ENCODE results near the gene CXXC5. TPM values are rescaled to one million over a fixed set of nuclear protein-coding genes. Genes with fewer than 3 reads are reported as not detected.

CXXC5 gene
- total RNA-seq, 1 donor from 2014 or later: 151 TPM

DNA sequence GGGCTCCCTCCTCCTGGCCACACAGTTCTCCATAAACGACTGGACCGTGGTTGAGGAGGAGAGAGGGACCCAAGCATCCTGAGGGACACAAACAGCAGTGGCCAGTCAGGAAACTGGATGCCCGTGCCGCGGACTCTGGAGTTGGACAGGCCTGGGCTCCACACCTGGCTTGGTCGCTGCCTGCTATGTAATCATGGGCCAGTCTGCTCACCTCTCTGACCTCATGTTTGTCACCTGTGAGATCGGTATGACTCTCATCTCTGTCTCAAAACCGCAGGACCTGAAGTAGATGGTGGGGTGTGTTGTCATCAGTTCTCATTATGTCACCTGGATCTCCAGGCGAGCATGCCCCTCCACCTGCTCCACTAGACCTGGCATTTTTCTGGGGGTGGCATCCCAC is 14.5 kb downstream of the CXXC5 start:
- peaks cover 73% of the 10 kb centered on the region for H3K4me1 ChIP-seq (ENCODE audit: insufficient read depth, low read length)
- no peak overlapping the region for H3K4me2 ChIP-seq (ENCODE audit: low read length)
- H3K4me3 Mint-ChIP-seq (ENCODE audit: unreplicated experiment): no peak overlapping the region
- FAIRE-seq: no peak
- no peaks in the 10 kb centered on the region for H3K9me3 Mint-ChIP-seq (ENCODE audit: unreplicated experiment)
- H3K79me2 ChIP-seq (ENCODE audit: insufficient read depth, low read length): peaks cover 94% of the 10 kb centered on the region
- no peak overlapping the region for H3K4me3 ChIP-seq (ENCODE audit: insufficient read depth, low read depth, low read length)
- H3K9ac ChIP-seq (ENCODE audit: low read length): no peak overlapping the region
- TF ChIP-seq EZH2 (IDR thresholded peaks at IDR 0.05; ENCODE audit: insufficient read depth, low read length): no peak
- TF ChIP-seq CTCF (IDR thresholded peaks at IDR 0.05; ENCODE audit: insufficient read depth, low read depth, low read length): no peak
- no peaks in the 10 kb centered on the region for H3K27me3 ChIP-seq (ENCODE audit: insufficient read depth, low read length)
- peaks cover 2% of the 10 kb centered on the region for H3K36me3 Mint-ChIP-seq (ENCODE audit: low read depth, unreplicated experiment)
- no peaks in the 10 kb centered on the region for H3K36me3 ChIP-seq (ENCODE audit: insufficient read depth, low read length)
- H3K4me1 Mint-ChIP-seq (ENCODE audit: low read depth, unreplicated experiment): peaks cover 58% of the 10 kb centered on the region
- no peak overlapping the region for H3K27ac Mint-ChIP-seq (ENCODE audit: unreplicated experiment)
- H3K9me3 ChIP-seq (ENCODE audit: insufficient read depth, low read depth, low read length): no peaks in the 10 kb centered on the region
- H3K27me3 Mint-ChIP-seq (ENCODE audit: low read depth, unreplicated experiment): no peaks in the 10 kb centered on the region
- H3K27ac ChIP-seq (ENCODE audit: low read depth, low read length): no peak overlapping the region
- peaks cover 75% of the 10 kb centered on the region for H4K20me1 ChIP-seq (ENCODE audit: insufficient read depth, low read length)
- H2AFZ ChIP-seq (ENCODE audit: low read depth, low read length): no peak overlapping the region
- no peak for DNase-seq (ENCODE audit: low read depth)

GRCh38 chr5:139663207-139664085 is 15.3 kb downstream of the CXXC5 start:
- H3K27ac Mint-ChIP-seq (ENCODE audit: unreplicated experiment): peak overlapping the region; percentile 81
- peaks cover 94% of the 10 kb centered on the region for H3K79me2 ChIP-seq (ENCODE audit: insufficient read depth, low read length)
- no peaks in the 10 kb centered on the region for H3K36me3 ChIP-seq (ENCODE audit: insufficient read depth, low read length)
- H3K4me3 ChIP-seq (ENCODE audit: insufficient read depth, low read depth, low read length): no peak overlapping the region
- no peaks in the 10 kb centered on the region for H3K27me3 Mint-ChIP-seq (ENCODE audit: low read depth, unreplicated experiment)
- H3K27ac ChIP-seq (ENCODE audit: low read depth, low read length): no peak overlapping the region
- H3K9ac ChIP-seq (ENCODE audit: low read length): no peak overlapping the region
- peaks cover 71% of the 10 kb centered on the region for H4K20me1 ChIP-seq (ENCODE audit: insufficient read depth, low read length)
- peaks cover 73% of the 10 kb centered on the region for H3K4me1 ChIP-seq (ENCODE audit: insufficient read depth, low read length)
- FAIRE-seq: no peak
- H3K9me3 Mint-ChIP-seq (ENCODE audit: unreplicated experiment): no peaks in the 10 kb centered on the region
- no peaks in the 10 kb centered on the region for H3K27me3 ChIP-seq (ENCODE audit: insufficient read depth, low read length)
- peaks cover 54% of the 10 kb centered on the region for H3K4me1 Mint-ChIP-seq (ENCODE audit: low read depth, unreplicated experiment)
- H3K9me3 ChIP-seq (ENCODE audit: insufficient read depth, low read depth, low read length): no peaks in the 10 kb centered on the region
- H3K4me3 Mint-ChIP-seq (ENCODE audit: unreplicated experiment): peak overlapping the region; percentile 16
- no peak overlapping the region for H3K4me2 ChIP-seq (ENCODE audit: low read length)
- DNase-seq (ENCODE audit: low read depth): no peak
- TF ChIP-seq CTCF (IDR thresholded peaks at IDR 0.05; ENCODE audit: insufficient read depth, low read depth, low read length) (no peak), EZH2 (IDR thresholded peaks at IDR 0.05; ENCODE audit: insufficient read depth, low read length) (no peak)
- no peak overlapping the region for H2AFZ ChIP-seq (ENCODE audit: low read depth, low read length)
- H3K36me3 Mint-ChIP-seq (ENCODE audit: low read depth, unreplicated experiment): peaks cover 2% of the 10 kb centered on the region
